ENCODE results near the gene STH. TPM values are rescaled to one million over a fixed set of nuclear protein-coding genes. Genes with fewer than 3 reads are reported as not detected.

The STH gene
- total and polyA plus RNA-seq, 2 experiments from 2014 or later: 0.55 TPM; not detected in 1

DNA sequence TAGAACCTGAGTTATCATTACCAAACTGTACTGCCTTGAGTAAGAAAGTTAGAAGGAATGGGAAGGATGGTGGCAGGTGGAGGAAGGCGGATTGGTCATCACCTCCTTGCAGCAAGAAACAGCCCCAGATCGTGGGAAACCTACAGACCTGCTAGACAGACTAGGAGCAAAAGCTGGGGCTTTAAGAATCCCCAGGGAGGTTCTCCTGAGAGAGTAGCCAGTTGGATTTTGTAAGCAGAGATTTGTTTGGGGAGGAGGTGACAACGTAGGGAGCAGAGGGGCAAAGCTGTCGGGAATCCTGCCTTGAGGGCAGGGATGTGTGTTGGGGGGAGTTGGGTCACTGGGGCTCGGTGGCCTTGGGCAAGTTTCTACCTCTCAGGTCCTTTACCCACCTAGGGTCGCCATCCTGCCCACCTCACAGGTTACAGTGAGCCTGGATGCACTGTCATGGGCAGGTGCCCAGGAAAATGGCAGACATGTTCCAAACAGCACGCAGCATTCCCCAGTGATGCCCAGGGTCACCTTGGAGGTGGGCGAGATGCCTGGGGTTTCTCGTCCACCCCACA lies 49.2 kb upstream of the STH start:
- Histone ChIP-seq H2AFZ (peak overlapping the region; percentile 87; the same call in 1 of the 2 replicates), H3K36me3 (ENCODE audit: insufficient read depth) (no peaks in the 10 kb centered on the region), H3K4me1 (ENCODE audit: insufficient read depth) (peaks cover 16% of the 10 kb centered on the region), H3F3A (replicated peaks; ENCODE audit: low read depth) (no peaks in the 10 kb centered on the region), H3K9me2 (ENCODE audit: insufficient read depth) (no peaks in the 10 kb centered on the region), H3K4me2 (peak overlapping the region; percentile 77; the same call in 1 of the 2 replicates), H3K4me3 (no peak overlapping the region), H3K27me3 (ENCODE audit: insufficient read depth) (peaks cover 13% of the 10 kb centered on the region), H3K27ac (ENCODE audit: low read depth) (no peak overlapping the region), H4K20me1 (replicated peaks; ENCODE audit: insufficient read depth) (no peaks in the 10 kb centered on the region), H3K79me2 (replicated peaks; ENCODE audit: insufficient read depth) (no peaks in the 10 kb centered on the region)
- peaks cover 11% of the 10 kb centered on the region for H3K27me3 Mint-ChIP-seq (ENCODE audit: insufficient read depth, low read depth, poor library complexity)
- H3K4me1 Mint-ChIP-seq: peaks cover 20% of the 10 kb centered on the region
- TF ChIP-seq EZH2phosphoT487 (IDR thresholded peaks at IDR 0.05; ENCODE audit: unreplicated experiment) (no peak), STAT1 (IDR thresholded peaks at IDR 0.05; ENCODE audit: unreplicated experiment) (no peak), EZH2 (IDR thresholded peaks at IDR 0.05; ENCODE audit: low read depth, unreplicated experiment) (no peak), ZNF331 (CRISPR knock-in tag; IDR thresholded peaks at IDR 0.05; ENCODE audit: low read depth) (no peak), CTCF (conservative IDR thresholded peaks at IDR 0.05; ENCODE audit: low read depth in 2 of 2) (no peak), ETS1 (IDR thresholded peaks at IDR 0.05) (no peak)
- TF ChIP-seq, protein P1, sequence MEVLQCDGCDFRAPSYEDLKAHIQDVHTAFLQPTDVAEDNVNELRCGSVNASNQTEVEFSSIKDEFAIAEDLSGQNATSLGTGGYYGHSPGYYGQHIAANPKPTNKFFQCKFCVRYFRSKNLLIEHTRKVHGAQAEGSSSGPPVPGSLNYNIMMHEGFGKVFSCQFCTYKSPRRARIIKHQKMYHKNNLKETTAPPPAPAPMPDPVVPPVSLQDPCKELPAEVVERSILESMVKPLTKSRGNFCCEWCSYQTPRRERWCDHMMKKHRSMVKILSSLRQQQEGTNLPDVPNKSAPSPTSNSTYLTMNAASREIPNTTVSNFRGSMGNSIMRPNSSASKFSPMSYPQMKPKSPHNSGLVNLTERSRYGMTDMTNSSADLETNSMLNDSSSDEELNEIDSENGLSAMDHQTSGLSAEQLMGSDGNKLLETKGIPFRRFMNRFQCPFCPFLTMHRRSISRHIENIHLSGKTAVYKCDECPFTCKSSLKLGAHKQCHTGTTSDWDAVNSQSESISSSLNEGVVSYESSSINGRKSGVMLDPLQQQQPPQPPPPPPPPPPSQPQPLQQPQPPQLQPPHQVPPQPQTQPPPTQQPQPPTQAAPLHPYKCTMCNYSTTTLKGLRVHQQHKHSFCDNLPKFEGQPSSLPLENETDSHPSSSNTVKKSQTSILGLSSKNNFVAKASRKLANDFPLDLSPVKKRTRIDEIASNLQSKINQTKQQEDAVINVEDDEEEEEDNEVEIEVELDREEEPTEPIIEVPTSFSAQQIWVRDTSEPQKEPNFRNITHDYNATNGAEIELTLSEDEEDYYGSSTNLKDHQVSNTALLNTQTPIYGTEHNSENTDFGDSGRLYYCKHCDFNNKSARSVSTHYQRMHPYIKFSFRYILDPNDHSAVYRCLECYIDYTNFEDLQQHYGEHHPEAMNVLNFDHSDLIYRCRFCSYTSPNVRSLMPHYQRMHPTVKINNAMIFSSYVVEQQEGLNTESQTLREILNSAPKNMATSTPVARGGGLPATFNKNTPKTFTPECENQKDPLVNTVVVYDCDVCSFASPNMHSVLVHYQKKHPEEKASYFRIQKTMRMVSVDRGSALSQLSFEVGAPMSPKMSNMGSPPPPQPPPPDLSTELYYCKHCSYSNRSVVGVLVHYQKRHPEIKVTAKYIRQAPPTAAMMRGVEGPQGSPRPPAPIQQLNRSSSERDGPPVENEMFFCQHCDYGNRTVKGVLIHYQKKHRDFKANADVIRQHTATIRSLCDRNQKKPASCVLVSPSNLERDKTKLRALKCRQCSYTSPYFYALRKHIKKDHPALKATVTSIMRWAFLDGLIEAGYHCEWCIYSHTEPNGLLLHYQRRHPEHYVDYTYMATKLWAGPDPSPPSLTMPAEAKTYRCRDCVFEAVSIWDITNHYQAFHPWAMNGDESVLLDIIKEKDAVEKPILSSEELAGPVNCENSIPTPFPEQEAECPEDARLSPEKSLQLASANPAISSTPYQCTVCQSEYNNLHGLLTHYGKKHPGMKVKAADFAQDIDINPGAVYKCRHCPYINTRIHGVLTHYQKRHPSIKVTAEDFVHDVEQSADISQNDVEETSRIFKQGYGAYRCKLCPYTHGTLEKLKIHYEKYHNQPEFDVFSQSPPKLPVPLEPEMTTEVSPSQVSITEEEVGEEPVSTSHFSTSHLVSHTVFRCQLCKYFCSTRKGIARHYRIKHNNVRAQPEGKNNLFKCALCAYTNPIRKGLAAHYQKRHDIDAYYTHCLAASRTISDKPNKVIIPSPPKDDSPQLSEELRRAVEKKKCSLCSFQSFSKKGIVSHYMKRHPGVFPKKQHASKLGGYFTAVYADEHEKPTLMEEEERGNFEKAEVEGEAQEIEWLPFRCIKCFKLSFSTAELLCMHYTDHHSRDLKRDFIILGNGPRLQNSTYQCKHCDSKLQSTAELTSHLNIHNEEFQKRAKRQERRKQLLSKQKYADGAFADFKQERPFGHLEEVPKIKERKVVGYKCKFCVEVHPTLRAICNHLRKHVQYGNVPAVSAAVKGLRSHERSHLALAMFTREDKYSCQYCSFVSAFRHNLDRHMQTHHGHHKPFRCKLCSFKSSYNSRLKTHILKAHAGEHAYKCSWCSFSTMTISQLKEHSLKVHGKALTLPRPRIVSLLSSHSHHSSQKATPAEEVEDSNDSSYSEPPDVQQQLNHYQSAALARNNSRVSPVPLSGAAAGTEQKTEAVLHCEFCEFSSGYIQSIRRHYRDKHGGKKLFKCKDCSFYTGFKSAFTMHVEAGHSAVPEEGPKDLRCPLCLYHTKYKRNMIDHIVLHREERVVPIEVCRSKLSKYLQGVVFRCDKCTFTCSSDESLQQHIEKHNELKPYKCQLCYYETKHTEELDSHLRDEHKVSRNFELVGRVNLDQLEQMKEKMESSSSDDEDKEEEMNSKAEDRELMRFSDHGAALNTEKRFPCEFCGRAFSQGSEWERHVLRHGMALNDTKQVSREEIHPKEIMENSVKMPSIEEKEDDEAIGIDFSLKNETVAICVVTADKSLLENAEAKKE (CRISPR knock-in tag; IDR thresholded peaks at IDR 0.05): no peak
- H3K36me3 Mint-ChIP-seq (ENCODE audit: low read depth): no peaks in the 10 kb centered on the region
- ATAC-seq (no peak), DNase-seq (ENCODE audit: low spot score) (no peak)
- peaks cover 3% of the 10 kb centered on the region; the same call in 1 of the 3 replicates for H3K9me3 Mint-ChIP-seq
- no peak overlapping the region for H3K27ac Mint-ChIP-seq
- no peak overlapping the region for H3K4me3 Mint-ChIP-seq

All from GM23338 (cell line).